SK-N-SH (cell line): ENCODE results near the gene OBP2B. TPM values are rescaled to one million over a fixed set of nuclear protein-coding genes. Genes with fewer than 3 reads are reported as not detected.

Experiments used
- CTCF ChIA-PET: fragments of 300-600, 350-600 bp; formaldehyde crosslinking; extraction: SDS; loops from one replicate; lab custom pipeline; 2021; lab: Yijun Ruan, JAX
- POLR2A ChIA-PET: fragments of 350-600 bp; sonication (Branson Sonifier 250); formaldehyde crosslinking; extraction: SDS; loops from one replicate; lab custom pipeline; 2020; ENCODE audit warnings: antibody characterized with exemption, inconsistent platforms; lab: Yijun Ruan, JAX
- DNase-seq: peaks from one replicate; pipeline ENCODE4 v3.0.0; 2012
- H2AFZ ChIP-seq: fragments of 200-600 bp; sonication (generic); 2 replicates; pipeline ENCODE4 v1.8.1; 2016; ENCODE audit warnings: antibody characterized with exemption, mild to moderate bottlenecking, low read depth
- H3F3A ChIP-seq: fragments of 200-600 bp; sonication (generic); replicated peaks from 2 replicates; pipeline ENCODE3; 2016; ENCODE audit warnings: antibody characterized with exemption, mild to moderate bottlenecking; ENCODE audit not compliant: insufficient read depth
- H3K27ac ChIP-seq, 2 experiments: fragments of 200-500 bp in 1 of 2; fragments of 200-600 bp in 1 of 2; sonication (Bioruptor generic) in 1 of 2; sonication (generic), shearing (Covaris generic) in 1 of 2; 2 replicates each; pipeline versions ENCODE4 v1.5.1 to v1.6.1; 2014 to 2016; ENCODE audit warnings: low read depth in 2 of 2, inconsistent platforms in 1 of 2, low read length in 1 of 2, mild to moderate bottlenecking in 1 of 2, mixed read lengths in 1 of 2
- H3K27me3 ChIP-seq: fragments of 200-600 bp; sonication (generic), shearing (Covaris generic); 2 replicates; pipeline ENCODE4 v1.6.1; 2016; ENCODE audit warnings: mixed run types; ENCODE audit not compliant: insufficient read depth
- H3K36me3 ChIP-seq, 2 experiments: fragments of 200-500 bp in 1 of 2; fragments of 200-600 bp in 1 of 2; sonication (Bioruptor generic) in 1 of 2; sonication (generic) in 1 of 2; replicated peaks in 1 of 2; 2 replicates each; pipeline versions ENCODE3 to v1.5.1; 2014 to 2016; ENCODE audit warnings: low read length in 1 of 2, mild to moderate bottlenecking in 1 of 2; ENCODE audit not compliant: insufficient read depth in 2 of 2, control insufficient read depth in 1 of 2
- H3K4me1 ChIP-seq, 2 experiments: fragments of 200-500 bp in 1 of 2; fragments of 200-600 bp in 1 of 2; sonication (Bioruptor generic) in 1 of 2; sonication (generic), shearing (Covaris generic) in 1 of 2; 2 replicates each; pipeline versions ENCODE4 v1.5.1 to v1.6.1; 2014 to 2016; ENCODE audit warnings: low read depth in 1 of 2, low read length in 1 of 2, mixed run types in 1 of 2; ENCODE audit not compliant: insufficient read depth in 2 of 2, control insufficient read depth in 1 of 2
- H3K4me2 ChIP-seq: fragments of 200-600 bp; sonication (generic), shearing (Covaris generic); 2 replicates; pipeline ENCODE4 v1.6.1; 2017; ENCODE audit warnings: mixed run types
- H3K4me3 ChIP-seq, 2 experiments: fragments of 200-500 bp in 1 of 2; fragments of 200-600 bp in 1 of 2; sonication (Bioruptor generic) in 1 of 2; sonication (generic), shearing (Covaris generic) in 1 of 2; 2 replicates each; pipeline versions ENCODE4 v1.5.1 to v1.8.1; 2014 to 2016; ENCODE audit warnings: low read depth in 2 of 2, inconsistent platforms in 1 of 2, low read length in 1 of 2, mild to moderate bottlenecking in 1 of 2, mixed read lengths in 1 of 2, moderate library complexity in 1 of 2
- H3K79me2 ChIP-seq: fragments of 200-600 bp; sonication (generic); 2 replicates; pipeline ENCODE4 v1.8.1; 2017; ENCODE audit warnings: mild to moderate bottlenecking; ENCODE audit not compliant: insufficient read depth
- H3K9ac ChIP-seq: fragments of 200-600 bp; sonication (generic); 2 replicates; pipeline ENCODE4 v1.6.1; 2017; ENCODE audit warnings: mixed run types
- H3K9me2 ChIP-seq: fragments of 200-600 bp; sonication (generic); 2 replicates; pipeline ENCODE4 v1.6.1; 2017; ENCODE audit warnings: mixed run types
- H3K9me3 ChIP-seq: fragments of 200-600 bp; sonication (generic); 2 replicates; pipeline ENCODE4 v1.6.1; 2017; ENCODE audit warnings: mixed run types, mild to moderate bottlenecking, moderate library complexity
- H4K20me1 ChIP-seq: fragments of 200-600 bp; sonication (generic); 2 replicates; pipeline ENCODE4 v1.6.1; 2017; ENCODE audit warnings: mild to moderate bottlenecking, mixed run types; ENCODE audit not compliant: insufficient read depth
- CHD2 ChIP-seq: fragments of 150-350 bp; IDR thresholded peaks from 2 replicates; pipeline ENCODE4 v1.6.1; 2018; ENCODE audit warnings: low read length; ENCODE audit not compliant: partially characterized antibody
- FOSL2 ChIP-seq: IDR thresholded peaks from 2 replicates; pipeline ENCODE4 v1.4.0; 2012; ENCODE audit warnings: low read depth, mild to moderate bottlenecking, moderate library complexity, borderline replicate concordance
- GABPA ChIP-seq: IDR thresholded peaks from 2 replicates; pipeline ENCODE4 v1.4.0; 2012; ENCODE audit warnings: low read depth, mild to moderate bottlenecking
- MAX ChIP-seq: IDR thresholded peaks from 2 replicates; pipeline ENCODE4 v1.4.0; 2012; ENCODE audit warnings: low read depth
- MEF2A ChIP-seq: IDR thresholded peaks from 2 replicates; pipeline ENCODE4 v1.4.0; 2012; ENCODE audit warnings: low read depth, borderline replicate concordance
- NFIC ChIP-seq: IDR thresholded peaks from 2 replicates; pipeline ENCODE4 v1.4.0; 2012; ENCODE audit warnings: borderline replicate concordance
- TCF12 ChIP-seq: IDR thresholded peaks from 2 replicates; pipeline ENCODE4 v1.4.0; 2012
- YY1 ChIP-seq: IDR thresholded peaks from 2 replicates; pipeline ENCODE4 v1.4.0; 2012; ENCODE audit warnings: low read depth, mild to moderate bottlenecking
- WGBS: methylation state at CpG from one replicate; pipeline ENCODE4 v1.1.6; 2017; ENCODE audit warnings: low lambda C conversion rate; 5-methylcytosine and 5-hydroxymethylcytosine counted together
- polyA plus RNA-seq, 3 experiments: library from polyadenylated mRNA; depleted of rRNA; stranded (reverse); fragments of >200 nt; gene quantifications; 2 replicates each; pipeline ENCODE4 v1.2.3, GENCODE V29; 2012
- TF ChIP-seq, protein P1 (sequence below): fragments of 150-350 bp; IDR thresholded peaks from 2 replicates; pipeline ENCODE4 v1.6.1; 2017; ENCODE audit warnings: antibody characterized with exemption, low read length, low read depth, borderline replicate concordance
- TF ChIP-seq, protein P2 (sequence below): IDR thresholded peaks from 2 replicates; pipeline ENCODE4 v1.4.0; 2012; ENCODE audit warnings: low read depth, borderline replicate concordance
- TF ChIP-seq, protein P3 (sequence below): IDR thresholded peaks from 2 replicates; pipeline ENCODE4 v1.6.1; 2012; ENCODE audit warnings: mild to moderate bottlenecking, low read depth, low read length, moderate library complexity

OBP2B gene
- polyA plus RNA-seq, 1 of the 3 experiments (the other 2 are of a cell fraction): not detected

GRCh38 chr9:133173056-133173455, 36.0 kb downstream of the OBP2B start:
- Histone ChIP-seq H3K27me3 (peaks cover 46% of the 10 kb centered on the region), H3K36me3 (no peaks in the 10 kb centered on the region), H3K79me2 (no peaks in the 10 kb centered on the region), H3F3A (no peaks in the 10 kb centered on the region), H3K9me2 (no peaks in the 10 kb centered on the region), H3K9ac (no peak overlapping the region), H2AFZ (no peak overlapping the region), H3K27ac (no peak overlapping the region), H3K4me3 (no peak overlapping the region), H3K4me2 (no peak overlapping the region), H3K4me1 (no peaks in the 10 kb centered on the region), H3K9me3 (no peaks in the 10 kb centered on the region), H4K20me1 (no peaks in the 10 kb centered on the region)
- no peak for DNase-seq
- ChIA-PET CTCF (interaction anchor here (2.3 to 2.5 kb wide), 2 partner anchors 12 to 15 kb away, joined by 9 to 15 read pairs; no protein-coding TSS in a partner anchor), POLR2A (no interaction called here)
- no peak for TF ChIP-seq MEF2A
- TF ChIP-seq MAX: no peak
- TF ChIP-seq, protein P1, sequence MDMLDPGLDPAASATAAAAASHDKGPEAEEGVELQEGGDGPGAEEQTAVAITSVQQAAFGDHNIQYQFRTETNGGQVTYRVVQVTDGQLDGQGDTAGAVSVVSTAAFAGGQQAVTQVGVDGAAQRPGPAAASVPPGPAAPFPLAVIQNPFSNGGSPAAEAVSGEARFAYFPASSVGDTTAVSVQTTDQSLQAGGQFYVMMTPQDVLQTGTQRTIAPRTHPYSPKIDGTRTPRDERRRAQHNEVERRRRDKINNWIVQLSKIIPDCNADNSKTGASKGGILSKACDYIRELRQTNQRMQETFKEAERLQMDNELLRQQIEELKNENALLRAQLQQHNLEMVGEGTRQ: no peak
- TF ChIP-seq YY1: no peak
- TF ChIP-seq NFIC: no peak
- TF ChIP-seq, protein P2, sequence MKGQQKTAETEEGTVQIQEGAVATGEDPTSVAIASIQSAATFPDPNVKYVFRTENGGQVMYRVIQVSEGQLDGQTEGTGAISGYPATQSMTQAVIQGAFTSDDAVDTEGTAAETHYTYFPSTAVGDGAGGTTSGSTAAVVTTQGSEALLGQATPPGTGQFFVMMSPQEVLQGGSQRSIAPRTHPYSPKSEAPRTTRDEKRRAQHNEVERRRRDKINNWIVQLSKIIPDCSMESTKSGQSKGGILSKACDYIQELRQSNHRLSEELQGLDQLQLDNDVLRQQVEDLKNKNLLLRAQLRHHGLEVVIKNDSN: no peak
- TF ChIP-seq TCF12: no peak
- TF ChIP-seq, protein P3, sequence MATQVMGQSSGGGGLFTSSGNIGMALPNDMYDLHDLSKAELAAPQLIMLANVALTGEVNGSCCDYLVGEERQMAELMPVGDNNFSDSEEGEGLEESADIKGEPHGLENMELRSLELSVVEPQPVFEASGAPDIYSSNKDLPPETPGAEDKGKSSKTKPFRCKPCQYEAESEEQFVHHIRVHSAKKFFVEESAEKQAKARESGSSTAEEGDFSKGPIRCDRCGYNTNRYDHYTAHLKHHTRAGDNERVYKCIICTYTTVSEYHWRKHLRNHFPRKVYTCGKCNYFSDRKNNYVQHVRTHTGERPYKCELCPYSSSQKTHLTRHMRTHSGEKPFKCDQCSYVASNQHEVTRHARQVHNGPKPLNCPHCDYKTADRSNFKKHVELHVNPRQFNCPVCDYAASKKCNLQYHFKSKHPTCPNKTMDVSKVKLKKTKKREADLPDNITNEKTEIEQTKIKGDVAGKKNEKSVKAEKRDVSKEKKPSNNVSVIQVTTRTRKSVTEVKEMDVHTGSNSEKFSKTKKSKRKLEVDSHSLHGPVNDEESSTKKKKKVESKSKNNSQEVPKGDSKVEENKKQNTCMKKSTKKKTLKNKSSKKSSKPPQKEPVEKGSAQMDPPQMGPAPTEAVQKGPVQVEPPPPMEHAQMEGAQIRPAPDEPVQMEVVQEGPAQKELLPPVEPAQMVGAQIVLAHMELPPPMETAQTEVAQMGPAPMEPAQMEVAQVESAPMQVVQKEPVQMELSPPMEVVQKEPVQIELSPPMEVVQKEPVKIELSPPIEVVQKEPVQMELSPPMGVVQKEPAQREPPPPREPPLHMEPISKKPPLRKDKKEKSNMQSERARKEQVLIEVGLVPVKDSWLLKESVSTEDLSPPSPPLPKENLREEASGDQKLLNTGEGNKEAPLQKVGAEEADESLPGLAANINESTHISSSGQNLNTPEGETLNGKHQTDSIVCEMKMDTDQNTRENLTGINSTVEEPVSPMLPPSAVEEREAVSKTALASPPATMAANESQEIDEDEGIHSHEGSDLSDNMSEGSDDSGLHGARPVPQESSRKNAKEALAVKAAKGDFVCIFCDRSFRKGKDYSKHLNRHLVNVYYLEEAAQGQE: no peak
- no peak for TF ChIP-seq FOSL2
- no peak for TF ChIP-seq CHD2
- TF ChIP-seq GABPA: no peak
- 58% methylated on average over 7 of the region's 7 CpGs for whole genome bisulfite sequencing
